ENCODE measurements around the gene NSG1. TPM values are rescaled to one million over a fixed set of nuclear protein-coding genes. Genes with fewer than 3 reads are reported as not detected.

Gene NSG1
- total RNA-seq, 1 experiment from 2014 or later, result not detected

DNA sequence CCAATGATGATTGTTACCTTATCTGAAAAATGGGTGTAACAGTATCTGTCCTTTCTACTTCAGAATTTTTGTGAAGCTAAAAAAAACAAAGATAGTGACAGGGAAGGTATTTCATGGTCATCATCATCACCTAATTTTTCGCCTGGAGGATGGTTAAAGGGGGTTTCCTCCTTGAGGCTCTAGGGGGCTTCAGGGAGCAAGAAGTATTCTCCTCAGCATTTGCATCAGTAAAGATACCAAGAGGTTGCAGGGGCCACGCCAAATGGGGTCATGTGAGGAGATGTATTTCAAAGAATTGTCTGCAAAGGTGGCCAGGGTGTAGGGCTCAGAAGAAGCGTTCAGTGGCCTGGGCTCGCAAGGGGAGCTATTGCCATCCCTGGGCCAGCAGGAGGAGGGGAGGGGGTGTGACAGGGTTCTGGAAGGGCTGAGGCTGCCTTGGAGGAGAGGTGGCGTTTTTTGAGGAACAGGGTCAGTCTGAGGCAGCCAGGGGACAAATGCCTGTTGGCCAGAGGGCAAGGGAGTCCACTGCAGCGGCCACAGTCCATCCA lies 7.3 kb upstream of the NSG1 start:
- intact Hi-C loops (cut with micrococcal nuclease; ENCODE audit: unreplicated experiment), result no loop called here
- Histone ChIP-seq H3K27me3 (ENCODE audit: insufficient read depth, low read depth) (peaks cover 46% of the 10 kb centered on the region), H3F3A (ENCODE audit: insufficient read depth, low read depth) (no peaks in the 10 kb centered on the region), H3K79me2 (ENCODE audit: low read depth) (no peaks in the 10 kb centered on the region), H3K36me3 (ENCODE audit: low read depth) (no peaks in the 10 kb centered on the region), H3K9me2 (ENCODE audit: insufficient read depth) (no peaks in the 10 kb centered on the region), H3K4me2 (no peak overlapping the region), H3K4me3 (no peak overlapping the region), H3K4me1 (replicated peaks; ENCODE audit: insufficient read depth) (no peaks in the 10 kb centered on the region), H2AFZ (no peak overlapping the region), H4K20me1 (ENCODE audit: insufficient read depth) (no peaks in the 10 kb centered on the region), H3K27ac (no peak overlapping the region), H3K9me3 (ENCODE audit: insufficient read depth, low read depth) (no peaks in the 10 kb centered on the region; the same call in 1 of the 2 replicates)
- CTCF ChIA-PET, result no interaction called here
- no TSS peak for BruUV-seq (replicated peaks)
- no peak for DNase-seq
- POLR2A ChIA-PET (ENCODE audit: unreplicated experiment), result no interaction called here
- no peak for TF ChIP-seq CTCF (conservative IDR thresholded peaks at IDR 0.05)
- no peak for TF ChIP-seq EZH2 (IDR thresholded peaks at IDR 0.05; ENCODE audit: low read depth)

- Histone ChIP-seq H3K4me1 (replicated peaks; ENCODE audit: insufficient read depth) (no peaks in the 10 kb centered on the region), H3K27me3 (ENCODE audit: insufficient read depth, low read depth) (peaks cover 26% of the 10 kb centered on the region), H3K4me2 (no peak overlapping the region), H3K4me3 (no peak overlapping the region), H3K79me2 (ENCODE audit: low read depth) (no peaks in the 10 kb centered on the region), H2AFZ (no peak overlapping the region), H3K9me2 (ENCODE audit: insufficient read depth) (no peaks in the 10 kb centered on the region), H4K20me1 (ENCODE audit: insufficient read depth) (no peaks in the 10 kb centered on the region), H3K9me3 (ENCODE audit: insufficient read depth, low read depth) (no peaks in the 10 kb centered on the region), H3K36me3 (ENCODE audit: low read depth) (no peaks in the 10 kb centered on the region), H3K27ac (no peak overlapping the region), H3F3A (ENCODE audit: insufficient read depth, low read depth) (no peaks in the 10 kb centered on the region)
- BruUV-seq (replicated peaks), result no TSS peak
- intact Hi-C loops (cut with micrococcal nuclease; ENCODE audit: unreplicated experiment), result no loop called here
- no peak for DNase-seq
- TF ChIP-seq CTCF (conservative IDR thresholded peaks at IDR 0.05) (no peak), EZH2 (IDR thresholded peaks at IDR 0.05; ENCODE audit: low read depth) (no peak)
- CTCF ChIA-PET, result no interaction called here
- POLR2A ChIA-PET (ENCODE audit: unreplicated experiment), result no interaction called here
These were observed 3.8 kb upstream of the NSG1 start for GRCh38 chr4:4383085-4383484.

DNA sequence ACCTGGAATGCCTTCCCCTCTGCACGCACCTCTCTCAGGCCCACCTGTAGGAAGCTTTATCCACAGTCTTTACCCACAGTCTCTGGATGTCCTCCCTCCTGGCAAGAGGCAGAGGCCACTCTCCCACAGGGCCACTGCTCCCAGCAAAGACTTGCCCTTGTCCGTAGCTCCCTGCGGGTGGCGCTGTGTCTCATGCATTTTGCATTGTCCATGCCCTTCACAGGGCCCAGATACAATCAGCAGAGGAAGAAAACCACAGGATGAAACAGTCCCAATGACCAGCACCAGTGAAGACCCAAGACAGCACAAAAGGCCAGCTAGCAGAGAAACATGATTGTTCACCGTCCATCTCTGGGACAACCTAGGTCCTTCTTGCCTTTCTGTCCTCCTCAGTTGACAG lies 2.1 kb upstream of the NSG1 start:
- Histone ChIP-seq H3K9me3 (ENCODE audit: insufficient read depth, low read depth) (no peaks in the 10 kb centered on the region), H3F3A (ENCODE audit: insufficient read depth, low read depth) (no peaks in the 10 kb centered on the region), H3K9me2 (ENCODE audit: insufficient read depth) (no peaks in the 10 kb centered on the region), H3K79me2 (ENCODE audit: low read depth) (no peaks in the 10 kb centered on the region), H4K20me1 (ENCODE audit: insufficient read depth) (no peaks in the 10 kb centered on the region), H3K36me3 (ENCODE audit: low read depth) (no peaks in the 10 kb centered on the region), H2AFZ (no peak overlapping the region), H3K27ac (no peak overlapping the region), H3K4me2 (no peak overlapping the region), H3K4me1 (replicated peaks; ENCODE audit: insufficient read depth) (no peaks in the 10 kb centered on the region), H3K27me3 (ENCODE audit: insufficient read depth, low read depth) (peaks cover 32% of the 10 kb centered on the region), H3K4me3 (no peak overlapping the region)
- TF ChIP-seq CTCF (conservative IDR thresholded peaks at IDR 0.05) (no peak), EZH2 (IDR thresholded peaks at IDR 0.05; ENCODE audit: low read depth) (no peak)
- no TSS peak for BruUV-seq (replicated peaks)
- POLR2A ChIA-PET (ENCODE audit: unreplicated experiment), result no interaction called here
- CTCF ChIA-PET, result no interaction called here
- DNase-seq, result no peak
- intact Hi-C loops (cut with micrococcal nuclease; ENCODE audit: unreplicated experiment), result no loop called here
